SK-N-SH (cell line): ENCODE measurements around the gene RPS6KA2. TPM values are rescaled to one million over a fixed set of nuclear protein-coding genes. Genes with fewer than 3 reads are reported as not detected.

ENCODE experiments used
- CTCF ChIA-PET: fragments of 300-600, 350-600 bp; formaldehyde crosslinking; extraction: SDS; loops from one replicate; lab custom pipeline; 2021; lab: Yijun Ruan, JAX
- POLR2A ChIA-PET: fragments of 350-600 bp; sonication (Branson Sonifier 250); formaldehyde crosslinking; extraction: SDS; loops from one replicate; lab custom pipeline; 2020; ENCODE audit warnings: antibody characterized with exemption, inconsistent platforms; lab: Yijun Ruan, JAX
- DNase-seq: peaks from one replicate; pipeline ENCODE4 v3.0.0; 2012
- H2AFZ ChIP-seq: fragments of 200-600 bp; sonication (generic); 2 replicates; pipeline ENCODE4 v1.8.1; 2016; ENCODE audit warnings: antibody characterized with exemption, mild to moderate bottlenecking, low read depth
- H3F3A ChIP-seq: fragments of 200-600 bp; sonication (generic); replicated peaks from 2 replicates; pipeline ENCODE3; 2016; ENCODE audit warnings: antibody characterized with exemption, mild to moderate bottlenecking; ENCODE audit not compliant: insufficient read depth
- H3K27ac ChIP-seq, 2 experiments: fragments of 200-500 bp in 1 of 2; fragments of 200-600 bp in 1 of 2; sonication (Bioruptor generic) in 1 of 2; sonication (generic), shearing (Covaris generic) in 1 of 2; 2 replicates each; pipeline versions ENCODE4 v1.5.1 to v1.6.1; 2014 to 2016; ENCODE audit warnings: low read depth in 2 of 2, inconsistent platforms in 1 of 2, low read length in 1 of 2, mild to moderate bottlenecking in 1 of 2, mixed read lengths in 1 of 2
- H3K27me3 ChIP-seq: fragments of 200-600 bp; sonication (generic), shearing (Covaris generic); 2 replicates; pipeline ENCODE4 v1.6.1; 2016; ENCODE audit warnings: mixed run types; ENCODE audit not compliant: insufficient read depth
- H3K36me3 ChIP-seq, 2 experiments: fragments of 200-500 bp in 1 of 2; fragments of 200-600 bp in 1 of 2; sonication (Bioruptor generic) in 1 of 2; sonication (generic) in 1 of 2; replicated peaks in 1 of 2; 2 replicates each; pipeline versions ENCODE3 to v1.5.1; 2014 to 2016; ENCODE audit warnings: low read length in 1 of 2, mild to moderate bottlenecking in 1 of 2; ENCODE audit not compliant: insufficient read depth in 2 of 2, control insufficient read depth in 1 of 2
- H3K4me1 ChIP-seq, 2 experiments: fragments of 200-500 bp in 1 of 2; fragments of 200-600 bp in 1 of 2; sonication (Bioruptor generic) in 1 of 2; sonication (generic), shearing (Covaris generic) in 1 of 2; 2 replicates each; pipeline versions ENCODE4 v1.5.1 to v1.6.1; 2014 to 2016; ENCODE audit warnings: low read depth in 1 of 2, low read length in 1 of 2, mixed run types in 1 of 2; ENCODE audit not compliant: insufficient read depth in 2 of 2, control insufficient read depth in 1 of 2
- H3K4me2 ChIP-seq: fragments of 200-600 bp; sonication (generic), shearing (Covaris generic); 2 replicates; pipeline ENCODE4 v1.6.1; 2017; ENCODE audit warnings: mixed run types
- H3K4me3 ChIP-seq, 2 experiments: fragments of 200-500 bp in 1 of 2; fragments of 200-600 bp in 1 of 2; sonication (Bioruptor generic) in 1 of 2; sonication (generic), shearing (Covaris generic) in 1 of 2; 2 replicates each; pipeline versions ENCODE4 v1.5.1 to v1.8.1; 2014 to 2016; ENCODE audit warnings: low read depth in 2 of 2, inconsistent platforms in 1 of 2, low read length in 1 of 2, mild to moderate bottlenecking in 1 of 2, mixed read lengths in 1 of 2, moderate library complexity in 1 of 2
- H3K79me2 ChIP-seq: fragments of 200-600 bp; sonication (generic); 2 replicates; pipeline ENCODE4 v1.8.1; 2017; ENCODE audit warnings: mild to moderate bottlenecking; ENCODE audit not compliant: insufficient read depth
- H3K9ac ChIP-seq: fragments of 200-600 bp; sonication (generic); 2 replicates; pipeline ENCODE4 v1.6.1; 2017; ENCODE audit warnings: mixed run types
- H3K9me2 ChIP-seq: fragments of 200-600 bp; sonication (generic); 2 replicates; pipeline ENCODE4 v1.6.1; 2017; ENCODE audit warnings: mixed run types
- H3K9me3 ChIP-seq: fragments of 200-600 bp; sonication (generic); 2 replicates; pipeline ENCODE4 v1.6.1; 2017; ENCODE audit warnings: mixed run types, mild to moderate bottlenecking, moderate library complexity
- H4K20me1 ChIP-seq: fragments of 200-600 bp; sonication (generic); 2 replicates; pipeline ENCODE4 v1.6.1; 2017; ENCODE audit warnings: mild to moderate bottlenecking, mixed run types; ENCODE audit not compliant: insufficient read depth
- ELF1 ChIP-seq: IDR thresholded peaks from 2 replicates; pipeline ENCODE4 v1.4.0; 2012
- EP300 ChIP-seq, 2 experiments: IDR thresholded peaks; 2 replicates each; pipeline versions ENCODE4 v1.4.0 to v1.6.1; 2012; ENCODE audit warnings: borderline replicate concordance in 1 of 2, low read depth in 1 of 2, low read length in 1 of 2
- EZH2phosphoT487 ChIP-seq: fragments of 200-600 bp; sonication (generic); IDR thresholded peaks from 2 replicates; pipeline ENCODE4 v1.6.1; 2017; ENCODE audit warnings: low read depth, mixed run types, mild to moderate bottlenecking, antibody characterized with exemption, moderate library complexity, borderline replicate concordance
- FOSL2 ChIP-seq: IDR thresholded peaks from 2 replicates; pipeline ENCODE4 v1.4.0; 2012; ENCODE audit warnings: low read depth, mild to moderate bottlenecking, moderate library complexity, borderline replicate concordance
- FOXJ3 ChIP-seq: sonication (generic); formaldehyde crosslinking; IDR thresholded peaks from 2 replicates; pipeline ENCODE4 v1.5.1; 2020; ENCODE audit warnings: mild to moderate bottlenecking, missing genetic modification reagents
- IRF3 ChIP-seq: fragments of 150-350 bp; IDR thresholded peaks from 2 replicates; pipeline ENCODE4 v1.6.1; 2016; ENCODE audit warnings: mild to moderate bottlenecking, low read depth, low read length
- MXI1 ChIP-seq: IDR thresholded peaks from 2 replicates; pipeline ENCODE4 v1.6.1; 2012; ENCODE audit warnings: mild to moderate bottlenecking, low read depth, low read length, improper control_type of control experiment
- RCOR1 ChIP-seq: fragments of 150-350 bp; IDR thresholded peaks from 2 replicates; pipeline ENCODE4 v1.6.1; 2017; ENCODE audit warnings: antibody characterized with exemption, low read length
- RFX5 ChIP-seq: IDR thresholded peaks from 2 replicates; pipeline ENCODE4 v1.6.1; 2012; ENCODE audit warnings: mild to moderate bottlenecking, improper control_type of control experiment, low read length
- SIN3A ChIP-seq: IDR thresholded peaks from 2 replicates; pipeline ENCODE4 v1.6.1; 2012; ENCODE audit warnings: low read depth, mild to moderate bottlenecking, low read length, moderate library complexity, borderline replicate concordance
- SMC3 ChIP-seq: IDR thresholded peaks from 2 replicates; pipeline ENCODE4 v1.6.1; 2012; ENCODE audit warnings: low read depth, low read length, improper control_type of control experiment
- TAF1 ChIP-seq: IDR thresholded peaks from 2 replicates; pipeline ENCODE4 v1.6.1; 2012; ENCODE audit warnings: low read depth, mild to moderate bottlenecking, low read length, moderate library complexity, borderline replicate concordance
- USF2 ChIP-seq: fragments of 150-350 bp; IDR thresholded peaks from 2 replicates; pipeline ENCODE4 v1.6.1; 2017; ENCODE audit warnings: antibody characterized with exemption, low read length, low read depth, borderline replicate concordance
- ZBTB33 ChIP-seq: IDR thresholded peaks from 2 replicates; pipeline ENCODE4 v1.4.0; 2012; ENCODE audit warnings: low read depth, borderline replicate concordance
- WGBS: methylation state at CpG from one replicate; pipeline ENCODE4 v1.1.6; 2017; ENCODE audit warnings: low lambda C conversion rate; 5-methylcytosine and 5-hydroxymethylcytosine counted together
- polyA plus RNA-seq, 3 experiments: library from polyadenylated mRNA; depleted of rRNA; stranded (reverse); fragments of >200 nt; gene quantifications; 2 replicates each; pipeline ENCODE4 v1.2.3, GENCODE V29; 2012

The RPS6KA2 gene
- polyA plus RNA-seq, 1 of the 3 experiments (the other 2 are of a cell fraction), result 59.5 TPM

GRCh38 chr6:166640342-166641043 is 13.4 kb upstream of the RPS6KA2 start:
- Histone ChIP-seq H3K4me2 (no peak overlapping the region), H3K4me3 (no peak overlapping the region), H3K9me2 (no peaks in the 10 kb centered on the region), H3F3A (no peaks in the 10 kb centered on the region), H3K9me3 (no peaks in the 10 kb centered on the region), H2AFZ (no peak overlapping the region), H3K4me1 (peaks cover 0 to 3% of the 10 kb centered on the region in 2 experiments; a peak in 2 of 4 replicates), H3K27ac (no peak overlapping the region), H3K79me2 (no peaks in the 10 kb centered on the region), H4K20me1 (no peaks in the 10 kb centered on the region), H3K27me3 (no peaks in the 10 kb centered on the region), H3K9ac (no peak overlapping the region), H3K36me3 (no peaks in the 10 kb centered on the region)
- no peak for DNase-seq
- TF ChIP-seq SMC3 (no peak), ELF1 (no peak), IRF3 (no peak), TAF1 (no peak), USF2 (no peak), RFX5 (no peak), MXI1 (no peak), FOXJ3 (CRISPR knock-in tag) (no peak), EZH2phosphoT487 (no peak), SIN3A (no peak), ZBTB33 (no peak), RCOR1 (no peak), FOSL2 (no peak), EP300 (IDR thresholded peaks at IDR 0.05; ENCODE audit: borderline replicate concordance in 1 of 2, low read depth in 1 of 2, low read length in 1 of 2) (no peak)
- ChIA-PET POLR2A (no interaction called here), CTCF (interaction anchor here (0.6 to 1.1 kb wide), 2 partner anchors 14 to 134 kb away, joined by 3 read pairs; partner anchors contain the start of gene RPS6KA2)
- WGBS, result 81% methylated on average over 18 of the region's 19 CpGs
